Esophagus (tissue), 2 donors: ENCODE data around the gene SCN8A. TPM values are rescaled to one million over a fixed set of nuclear protein-coding genes. Genes with fewer than 3 reads are reported as not detected.
"Not testable (repeated sequence)": the region's sequence is repeated elsewhere in the genome, so short reads cannot be mapped to it uniquely, and the experiment has no call there.

ENCODE experiments used
- H3K27ac ChIP-seq, 2 donors: one replicate each; pipeline ENCODE4 v1.5.1; 2013; ENCODE audit warnings: low read depth in 2 of 2, mild to moderate bottlenecking in 2 of 2, inconsistent platforms in 1 of 2, low read length in 1 of 2, moderate library complexity in 1 of 2
- H3K27me3 ChIP-seq, 2 donors: one replicate each; pipeline ENCODE4 v1.6.1; 2013; ENCODE audit warnings: low read length in 2 of 2, control low read depth in 1 of 2, mild to moderate bottlenecking in 1 of 2; ENCODE audit not compliant: insufficient read depth in 2 of 2, control insufficient read depth in 1 of 2
- H3K36me3 ChIP-seq, 2 donors: one replicate each; pipeline ENCODE4 v1.6.1; 2013; ENCODE audit warnings: low read length in 1 of 2; ENCODE audit not compliant: control insufficient read depth in 2 of 2, insufficient read depth in 2 of 2
- H3K4me1 ChIP-seq, 2 donors: one replicate each; pipeline ENCODE4 v1.6.1; 2013; ENCODE audit warnings: low read length in 1 of 2; ENCODE audit not compliant: control insufficient read depth in 2 of 2, insufficient read depth in 2 of 2
- H3K4me3 ChIP-seq, 2 donors: one replicate each; pipeline ENCODE4 v1.5.1; 2013; ENCODE audit warnings: low read length in 2 of 2, mild to moderate bottlenecking in 2 of 2, low read depth in 1 of 2, moderate library complexity in 1 of 2
- H3K9me3 ChIP-seq, 2 donors: one replicate each; pipeline ENCODE4 v1.6.1; 2013; ENCODE audit warnings: mild to moderate bottlenecking in 2 of 2, low read depth in 1 of 2, low read length in 1 of 2, moderate library complexity in 1 of 2; ENCODE audit not compliant: control insufficient read depth in 2 of 2, insufficient read depth in 1 of 2
- WGBS, 2 donors: extraction: QIAGEN DNeasy Blood & Tissue Kit; methylation state at CpG; one replicate each; pipeline ENCODE4 v1.1.7; 2013; 5-methylcytosine and 5-hydroxymethylcytosine counted together
- polyA plus RNA-seq, 2 donors: library from polyadenylated mRNA; stranded (reverse); fragments of 200-250 nt; gene quantifications; one replicate each; pipeline ENCODE4 v1.2.3, GENCODE V29; 2013
- donor health status: healthy with polysubstance abuse.
- donor health status: Bipolar disorder and iron deficiency.

Gene SCN8A
- polyA plus RNA-seq, 2 donors: 0.09 to 0.14 TPM

DNA sequence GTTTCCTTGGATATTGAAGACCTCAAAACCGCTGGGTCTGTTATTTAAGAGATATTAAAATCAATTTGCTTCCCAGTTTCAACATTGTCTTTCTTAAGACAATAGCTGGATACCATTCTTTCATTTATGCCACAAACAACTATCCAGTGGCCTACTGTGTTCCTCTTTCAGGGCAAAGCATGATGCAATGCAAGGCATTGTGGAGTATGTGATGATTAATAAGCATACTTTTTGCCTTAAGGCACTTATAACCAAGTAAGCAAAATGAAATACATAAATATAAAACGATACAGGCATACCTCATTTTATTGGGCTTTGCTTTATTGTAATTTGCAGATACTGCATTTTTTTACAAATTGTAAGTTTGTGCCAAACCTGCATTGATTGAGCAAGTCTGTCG is 45.5 kb downstream of the SCN8A start:
- Histone ChIP-seq H3K36me3 (no peaks in the 10 kb centered on the region), H3K4me1 (no peaks in the 10 kb centered on the region), H3K4me3 (no peak overlapping the region), H3K27me3 (no peaks in the 10 kb centered on the region), H3K9me3 (no peaks in the 10 kb centered on the region), H3K27ac (no peak overlapping the region)
- WGBS, 2 donors: 65 to 80% methylated on average over 3 of the region's 3 CpGs

DNA sequence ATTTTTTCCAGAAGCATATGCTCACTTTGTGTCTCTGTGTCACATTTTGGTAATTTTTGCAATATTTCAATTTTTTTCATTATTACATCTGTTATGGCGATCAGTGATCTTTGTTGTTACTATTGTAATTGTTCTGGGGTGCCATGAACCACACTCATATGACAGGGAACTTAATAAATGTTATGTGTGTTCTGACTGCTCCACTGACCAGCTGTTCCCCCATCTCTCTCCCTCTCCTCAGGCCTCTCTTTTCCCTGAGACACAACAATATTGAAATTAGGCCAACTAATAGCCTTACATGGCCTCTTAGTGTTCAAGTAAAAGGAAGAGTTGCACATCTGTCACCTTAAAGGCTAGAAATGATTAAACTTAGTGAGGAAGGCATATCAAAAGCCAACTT is 46.0 kb downstream of the SCN8A start:
- Histone ChIP-seq H3K27me3 (no peaks in the 10 kb centered on the region), H3K4me3 (no peak overlapping the region), H3K9me3 (no peaks in the 10 kb centered on the region), H3K4me1 (no peaks in the 10 kb centered on the region), H3K36me3 (no peaks in the 10 kb centered on the region), H3K27ac (no peak overlapping the region)
- 72 to 93% methylated on average over 1 of the region's 1 CpG for WGBS, 2 donors

DNA sequence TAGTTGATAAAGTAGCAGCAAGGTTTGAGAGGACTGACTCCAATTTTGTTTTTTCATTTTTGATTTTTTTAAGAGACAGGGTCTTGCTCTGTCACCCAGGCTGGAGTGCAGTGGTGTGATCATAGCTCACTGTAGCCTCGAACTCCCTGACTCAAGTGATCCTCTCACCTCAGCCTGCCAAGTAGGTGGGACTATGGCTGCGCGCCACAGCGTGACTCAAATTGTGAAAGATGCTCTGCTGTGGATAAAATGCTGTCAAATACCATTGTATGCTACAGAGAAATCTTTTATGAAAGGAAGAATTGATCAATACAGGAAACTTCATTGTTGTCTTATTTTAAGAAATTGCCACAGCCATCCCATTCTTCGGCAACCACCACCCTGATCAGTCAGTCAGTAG is 48.3 kb downstream of the SCN8A start:
- H3K4me1 ChIP-seq: no peaks in the 10 kb centered on the region
- H3K27ac ChIP-seq: no peak overlapping the region
- no peak overlapping the region for H3K4me3 ChIP-seq
- 89 to 95% methylated on average over 5 of the region's 5 CpGs for WGBS, 2 donors
- H3K36me3 ChIP-seq: no peaks in the 10 kb centered on the region
- no peaks in the 10 kb centered on the region for H3K9me3 ChIP-seq
- no peaks in the 10 kb centered on the region for H3K27me3 ChIP-seq

DNA sequence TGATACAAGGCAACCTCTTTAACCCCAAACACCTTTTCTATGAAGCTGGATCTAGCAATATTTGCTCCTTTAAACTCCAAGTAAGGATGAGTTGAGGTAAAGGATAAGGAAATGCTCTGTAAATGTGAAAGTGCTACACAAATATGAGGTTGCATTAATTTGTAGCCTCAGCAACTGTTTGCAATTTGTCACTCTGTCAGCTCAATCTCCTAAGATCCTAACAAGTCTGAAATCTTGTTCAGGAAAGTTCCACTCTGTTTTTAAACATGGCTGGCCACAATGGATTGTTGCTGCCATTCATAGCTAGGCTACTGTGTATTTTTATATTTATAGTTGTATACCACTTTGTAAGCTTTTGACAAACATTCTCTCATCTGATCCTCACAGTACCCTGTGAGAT is 51.3 kb downstream of the SCN8A start:
- H3K4me1 ChIP-seq: no peaks in the 10 kb centered on the region
- no peak overlapping the region for H3K27ac ChIP-seq
- H3K27me3 ChIP-seq: no peaks in the 10 kb centered on the region
- H3K9me3 ChIP-seq: no peaks in the 10 kb centered on the region
- H3K36me3 ChIP-seq: no peaks in the 10 kb centered on the region
- no peak overlapping the region for H3K4me3 ChIP-seq

DNA sequence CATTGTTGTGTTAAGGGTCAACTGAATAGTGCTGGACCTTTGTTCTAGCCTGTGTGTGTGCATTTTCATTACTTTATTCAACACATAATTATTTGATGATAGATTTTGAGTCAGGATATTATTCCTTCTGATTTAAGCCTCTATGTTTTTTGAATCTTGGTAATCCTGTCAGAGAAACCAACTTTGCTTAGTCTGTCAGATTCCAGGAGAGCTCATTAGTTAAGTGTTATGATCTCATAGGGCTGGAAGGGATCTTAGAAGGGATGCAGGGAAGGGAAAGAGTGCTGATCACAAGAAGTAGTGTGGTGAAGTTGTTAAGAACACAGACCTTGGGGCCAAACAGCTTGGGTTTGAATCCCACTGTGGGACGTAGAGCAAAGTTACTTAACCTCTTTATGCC is 52.9 kb downstream of the SCN8A start:
- H3K27ac ChIP-seq: no peak overlapping the region
- H3K4me1 ChIP-seq: no peaks in the 10 kb centered on the region
- no peaks in the 10 kb centered on the region for H3K36me3 ChIP-seq
- H3K27me3 ChIP-seq: no peaks in the 10 kb centered on the region
- no peaks in the 10 kb centered on the region for H3K9me3 ChIP-seq
- 85 to 91% methylated on average over 1 of the region's 1 CpG for WGBS, 2 donors
- H3K4me3 ChIP-seq: no peak overlapping the region

DNA sequence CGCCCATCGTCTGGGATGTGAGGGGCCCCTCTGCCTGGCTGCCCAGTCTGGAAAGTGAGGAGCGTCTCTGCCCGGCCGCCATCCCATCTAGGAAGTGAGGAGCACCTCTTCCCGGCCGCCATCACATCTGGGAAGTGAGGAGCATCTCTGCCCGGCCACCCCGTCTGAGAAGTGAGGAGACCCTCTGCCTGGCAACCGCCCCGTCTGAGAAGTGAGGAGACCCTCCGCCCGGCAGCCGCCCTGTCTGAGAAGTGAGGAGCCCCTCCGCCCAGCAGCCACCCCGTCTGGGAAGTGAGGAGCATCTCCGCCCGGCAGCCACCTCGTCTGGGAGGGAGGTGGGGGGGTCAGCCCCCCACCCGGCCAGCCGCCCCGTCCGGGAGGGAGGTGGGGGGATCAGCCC is 53.7 kb downstream of the SCN8A start:
- H3K9me3 ChIP-seq, H3K27ac ChIP-seq, H3K27me3 ChIP-seq, H3K4me1 ChIP-seq, H3K4me3 ChIP-seq, H3K36me3 ChIP-seq: not testable (repeated sequence)
- 95 to 100% methylated on average over 4 to 23 of the region's 23 CpGs for WGBS, 2 donors

DNA sequence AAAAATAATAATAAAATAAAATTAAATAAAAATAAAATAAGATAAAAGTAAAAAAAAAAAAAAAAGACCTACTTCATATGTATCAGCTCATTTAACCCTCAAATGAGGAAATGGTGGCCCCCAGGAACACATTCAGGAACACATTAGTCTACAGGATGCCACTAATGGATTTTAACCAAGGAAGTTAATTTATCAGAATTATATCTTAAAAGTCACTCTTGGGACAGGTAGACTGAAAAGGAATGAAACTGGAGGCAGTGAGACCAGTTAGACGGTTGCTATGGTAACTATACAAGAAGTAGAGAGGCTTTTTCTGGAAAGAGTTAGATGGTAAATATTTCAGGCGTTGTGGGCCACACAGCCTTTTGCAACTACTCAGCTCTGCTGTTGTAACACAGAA is 54.9 kb downstream of the SCN8A start:
- H3K36me3 ChIP-seq: no peaks in the 10 kb centered on the region
- H3K27ac ChIP-seq: no peak overlapping the region
- H3K9me3 ChIP-seq: no peaks in the 10 kb centered on the region
- 87 to 91% methylated on average over 2 of the region's 2 CpGs for WGBS, 2 donors
- H3K27me3 ChIP-seq: no peaks in the 10 kb centered on the region
- no peak overlapping the region for H3K4me3 ChIP-seq
- H3K4me1 ChIP-seq: no peaks in the 10 kb centered on the region

DNA sequence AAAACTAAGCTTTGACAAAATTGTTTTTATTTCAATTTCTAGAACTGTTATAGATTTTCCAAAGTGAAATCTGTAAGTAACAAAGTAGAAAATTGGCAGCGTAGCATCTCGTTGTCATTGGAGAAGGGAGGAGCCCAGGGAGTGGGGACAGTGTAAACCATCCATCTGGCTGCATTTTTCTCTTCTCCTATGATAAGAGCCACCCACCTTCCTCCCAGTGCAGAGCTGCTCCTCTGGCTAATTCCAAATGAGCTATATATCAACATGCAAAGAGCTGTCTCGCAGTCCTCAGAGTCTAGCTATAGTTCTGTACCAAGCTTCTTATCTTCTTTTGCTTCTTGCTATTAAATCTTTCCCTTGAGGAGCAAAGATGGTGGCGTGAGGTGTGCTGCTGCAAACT is 56.6 kb downstream of the SCN8A start:
- no peaks in the 10 kb centered on the region for H3K9me3 ChIP-seq
- no peaks in the 10 kb centered on the region for H3K36me3 ChIP-seq
- H3K27me3 ChIP-seq: no peaks in the 10 kb centered on the region
- WGBS, 2 donors: 87 to 88% methylated on average over 4 of the region's 4 CpGs
- H3K4me3 ChIP-seq: no peak overlapping the region
- H3K4me1 ChIP-seq: no peaks in the 10 kb centered on the region
- H3K27ac ChIP-seq: no peak overlapping the region

DNA sequence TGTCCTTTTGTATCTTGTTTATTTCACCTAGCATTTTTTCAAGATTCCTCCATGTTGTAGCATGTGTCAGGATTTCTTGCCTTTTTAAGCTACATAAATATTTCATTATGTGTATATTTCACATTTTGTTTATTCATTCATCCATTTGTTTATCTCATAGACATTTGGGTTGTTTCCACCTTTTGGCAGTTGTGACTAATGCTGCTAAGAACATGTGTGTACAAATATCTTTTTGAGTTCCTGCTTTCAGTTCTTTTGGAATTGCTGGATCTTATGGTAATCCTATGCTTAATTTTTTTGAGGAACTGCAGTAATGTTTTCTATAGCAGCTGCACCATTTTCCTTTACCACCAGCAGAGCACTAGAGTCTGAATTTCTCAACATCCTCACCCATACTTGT is 62.4 kb downstream of the SCN8A start:
- Histone ChIP-seq H3K9me3 (no peaks in the 10 kb centered on the region), H3K4me3 (no peak overlapping the region), H3K27me3 (no peaks in the 10 kb centered on the region), H3K36me3 (no peaks in the 10 kb centered on the region), H3K4me1 (no peaks in the 10 kb centered on the region), H3K27ac (no peak overlapping the region)

DNA sequence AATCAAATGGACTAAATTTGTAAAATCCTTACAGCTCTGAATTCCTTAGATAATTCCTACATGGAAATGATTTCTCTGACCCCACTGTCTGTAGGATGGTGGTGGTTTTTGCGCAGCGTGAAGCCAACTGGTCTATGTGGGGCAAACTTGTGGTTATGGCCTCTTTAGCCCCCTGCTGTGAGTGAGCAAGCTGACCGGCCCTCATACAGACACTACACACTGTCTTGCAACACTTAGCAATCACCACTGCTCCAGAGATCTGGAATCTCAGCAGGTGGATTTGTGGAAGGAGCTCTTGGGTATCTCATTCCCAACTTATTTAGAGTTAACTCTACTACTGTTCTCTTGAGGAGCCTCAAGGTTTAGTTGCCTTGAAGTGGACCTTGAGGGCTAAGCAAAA is 70.2 kb downstream of the SCN8A start:
- H3K36me3 ChIP-seq: no peaks in the 10 kb centered on the region
- no peak overlapping the region for H3K4me3 ChIP-seq
- H3K4me1 ChIP-seq: no peaks in the 10 kb centered on the region
- no peaks in the 10 kb centered on the region for H3K27me3 ChIP-seq
- WGBS, 2 donors: 90 to 91% methylated on average over 3 of the region's 3 CpGs
- no peak overlapping the region for H3K27ac ChIP-seq
- no peaks in the 10 kb centered on the region for H3K9me3 ChIP-seq
